Heart right ventricle (tissue), 16 donors: ENCODE measurements around the gene GATM. TPM values are rescaled to one million over a fixed set of nuclear protein-coding genes. Genes with fewer than 3 reads are reported as not detected.

Experiments used
- ATAC-seq, 8 donors: fragments of 200-7000 bp; cut with Tn5 transposase; one replicate each; pipeline ENCODE4 v1.9.1; 2020; ENCODE audit warnings: mild to moderate bottlenecking in 8 of 8, moderate library complexity in 8 of 8, moderate number of reproducible peaks in 1 of 8
- DNase-seq, 2 donors: peaks; one replicate each; pipeline ENCODE4 v3.0.0-alpha.2; 2020
- H3K27ac ChIP-seq, 10 donors: fragments of 200-600 bp; sonication (generic) in 2 of 10; one replicate each; pipeline versions ENCODE4 v1.5.0 to v1.8.0; 2020 to 2022; ENCODE audit warnings: mild to moderate bottlenecking in 3 of 10
- H3K27me3 ChIP-seq, 7 donors: fragments of 200-600 bp; one replicate each; pipeline ENCODE4 v1.8.0; 2021 to 2022; ENCODE audit warnings: mild to moderate bottlenecking in 2 of 7
- H3K36me3 ChIP-seq, 9 donors: fragments of 200-600 bp; sonication (generic) in 1 of 9; one replicate each; pipeline versions ENCODE4 v1.5.0 to v1.8.0; 2020 to 2022; ENCODE audit warnings: mild to moderate bottlenecking in 2 of 9
- H3K4me1 ChIP-seq, 9 donors: fragments of 200-600 bp; sonication (generic) in 1 of 9; one replicate each; pipeline versions ENCODE4 v1.5.0 to v1.8.0; 2020 to 2022; ENCODE audit warnings: mild to moderate bottlenecking in 4 of 9
- H3K4me3 ChIP-seq, 10 donors: fragments of 200-600 bp; sonication (generic) in 2 of 10; one replicate each; pipeline versions ENCODE4 v1.5.0 to v1.8.0; 2020 to 2022; ENCODE audit warnings: mild to moderate bottlenecking in 7 of 10, moderate library complexity in 2 of 10
- H3K9me3 ChIP-seq, 11 donors: fragments of 200-600 bp in 10 of 11; sonication (generic) in 2 of 11; one replicate each; pipeline versions ENCODE4 v1.5.0 to v1.8.0; 2013 to 2022; ENCODE audit warnings: mild to moderate bottlenecking in 2 of 11, control low read depth in 1 of 11, moderate library complexity in 1 of 11
- CTCF ChIP-seq, 9 donors: fragments of 200-600 bp; sonication (generic) in 2 of 9; IDR thresholded peaks; one replicate each; pipeline versions ENCODE4 v1.5.0 to v1.8.0; 2021 to 2022; ENCODE audit warnings: antibody characterized with exemption in 9 of 9, mild to moderate bottlenecking in 5 of 9, moderate library complexity in 1 of 9
- WGBS, 2 donors: extraction: QIAGEN DNeasy Blood & Tissue Kit; methylation state at CpG; one replicate each; pipeline ENCODE4 v1.1.7; 2013; ENCODE audit warnings: inconsistent platforms in 1 of 2; 5-methylcytosine and 5-hydroxymethylcytosine counted together
- intact Hi-C, 10 donors: fragments of 100-400 bp; cut with DNase I; formaldehyde crosslinking; loops; one replicate each; pipeline versions ENCODE4 v1.11.1 to v1.14.2; 2022
- polyA plus RNA-seq, 2 donors: library from polyadenylated mRNA; stranded (reverse); fragments of 200-250 nt; gene quantifications; one replicate each; pipeline ENCODE4 v1.2.3, GENCODE V29; 2013
- total RNA-seq, 10 donors: library from RNA; stranded (reverse); fragmentation: NEBNext Ultra II Directional in 3 of 10; extraction: Animal tissue kit (Norgen Biotek cat#: 25700) in 3 of 10; gene quantifications; one replicate each; pipeline versions ENCODE4 v1.2.1 to v1.2.4, GENCODE V29; 2021 to 2023
- donor health status: Arrhythmogenic right ventricular cardiomyopathy.
- donor health status: ischemic (EF 13 %, LVEDD 7.1; RV severe dilation, severe dysfunction).
- donor health status: healthy with polysubstance abuse.
- donor health status: DM: no; HTN: yes; CAD: no.
- donor health status: DM: no; HTN: no; CAD: no.
- donor health status: ischemic (EF 25% LVEDD 6.9; RV normal size, moderate dysfunction).
- donor health status: ischemic (EF 25% LVEDD 5.7; RV mildly dilated, moderate dysfunction).
- donor health status: healthy.
- donor health status: DM: yes; HTN: yes; CAD: no.
- donor health status: Ischemic cardiomyopathy.
- donor health status: ischemic (EF 35%, LVEDD 5.7; RV mildly dilated, moderate dysfunction).
- donor health status: nonischemic (EF 11% LVEDD 7.7; RV severe dilation, severe dysfunction).
- donor health status: DM: yes; HTN: yes; CAD: no.
- donor health status: PGD.
- donor health status: ischemic (EF 29% LVEDD 5.4; RV normal size, mild dysfunction).
- donor health status: nonischemic (EF 23%, LVEDD 6.1; RV moderate dilation, normal function).

Gene GATM
- total and polyA plus RNA-seq, 12 donors = 4.7 to 97.8 (median 27.4) TPM

GRCh38 chr15:45355860-45356259, 22.5 kb downstream of the GATM start:
- no peak overlapping the region for H3K4me3 ChIP-seq
- WGBS, 2 donors = 83 to 85% methylated on average over 2 of the region's 2 CpGs

DNA sequence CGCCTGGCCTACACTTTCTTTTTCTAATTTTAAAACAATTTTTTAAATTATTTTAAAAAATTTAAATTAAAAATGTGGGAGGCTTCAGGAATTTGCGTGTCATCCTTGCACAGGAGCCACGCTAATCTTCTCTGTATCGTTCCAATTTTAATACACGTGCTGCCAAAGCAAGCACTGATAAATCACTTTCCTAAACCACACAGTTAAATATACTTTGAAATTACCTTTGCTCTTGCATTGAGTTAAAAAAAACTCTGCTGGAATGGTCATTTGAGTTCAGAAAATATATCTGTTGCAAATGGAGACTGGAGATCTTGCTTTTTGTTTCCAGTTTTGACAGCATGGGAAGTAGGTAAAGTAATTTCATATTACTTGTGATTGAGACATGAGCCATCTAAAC, 23.6 kb downstream of the GATM start:
- H3K27ac ChIP-seq = no peak overlapping the region
- peaks cover 0 to 4% (median 0%) of the 10 kb centered on the region in 7 donors for H3K27me3 ChIP-seq
- intact Hi-C loops = no loop called here
- H3K4me1 ChIP-seq = peaks cover 0 to 7% (median 0%) of the 10 kb centered on the region in 9 donors
- no peak for TF ChIP-seq CTCF (IDR thresholded peaks at IDR 0.05)
- H3K4me3 ChIP-seq = no peak overlapping the region
- DNase-seq (no peak), ATAC-seq (no peak)
- no peaks in the 10 kb centered on the region for H3K9me3 ChIP-seq
- 87 to 92% methylated on average over 5 of the region's 5 CpGs for WGBS, 2 donors
- H3K36me3 ChIP-seq = peaks cover 0 to 21% (median 0%) of the 10 kb centered on the region in 9 donors

More at GRCh38 chr15:45355860-45356259, 22.5 kb downstream of the GATM start:
- no peaks in the 10 kb centered on the region for H3K27me3 ChIP-seq
- DNase-seq (no peak), ATAC-seq (peak in 1 of 8 donors; percentile 53)
- peaks cover 0 to 7% (median 0%) of the 10 kb centered on the region in 9 donors for H3K4me1 ChIP-seq
- no peak for TF ChIP-seq CTCF (IDR thresholded peaks at IDR 0.05)
- H3K9me3 ChIP-seq = no peaks in the 10 kb centered on the region
- no peak overlapping the region for H3K27ac ChIP-seq
- intact Hi-C loops = no loop called here
- peaks cover 0 to 31% (median 6%) of the 10 kb centered on the region in 9 donors for H3K36me3 ChIP-seq

- no peaks in the 10 kb centered on the region for H3K9me3 ChIP-seq
- DNase-seq = no peak
- ATAC-seq = no peak
- WGBS, 2 donors = 84 to 85% methylated on average over 2 of the region's 2 CpGs
- H3K36me3 ChIP-seq = no peaks in the 10 kb centered on the region
- TF ChIP-seq CTCF (IDR thresholded peaks at IDR 0.05) = no peak
- no peak overlapping the region for H3K27ac ChIP-seq
- intact Hi-C loops = no loop called here
- H3K4me3 ChIP-seq = no peak overlapping the region
- H3K27me3 ChIP-seq = peaks cover 0 to 9% (median 4%) of the 10 kb centered on the region in 7 donors
- peaks cover 0 to 11% (median 0%) of the 10 kb centered on the region in 9 donors for H3K4me1 ChIP-seq
Measured at GRCh38 chr15:45351227-45351626, 27.1 kb downstream of the GATM start.

DNA sequence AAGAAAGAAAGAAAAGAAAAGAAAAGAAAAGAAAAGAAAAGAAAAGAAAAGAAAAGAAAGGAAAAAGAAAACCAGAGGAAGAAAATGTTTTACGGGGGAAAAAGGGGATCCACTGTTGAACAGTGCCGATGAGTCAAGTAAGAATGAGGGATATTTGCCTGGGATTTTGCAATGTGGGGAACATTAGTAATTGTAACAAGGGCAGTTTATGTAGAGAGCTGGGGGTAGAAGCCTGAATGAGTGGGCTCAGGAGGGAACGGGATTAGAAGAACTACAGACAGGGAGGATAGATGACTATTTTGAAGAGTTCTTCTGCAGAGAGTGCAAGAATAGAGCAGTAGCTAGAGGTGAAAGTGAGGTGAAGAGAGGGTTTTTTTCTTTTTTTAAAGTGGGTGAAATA, 28.7 kb downstream of the GATM start:
- no peak overlapping the region for H3K4me3 ChIP-seq
- intact Hi-C loops = no loop called here
- H3K4me1 ChIP-seq = peaks cover 0 to 12% (median 0%) of the 10 kb centered on the region in 9 donors
- ATAC-seq (no peak), DNase-seq (no peak)
- 87 to 91% methylated on average over 3 of the region's 3 CpGs for WGBS, 2 donors
- no peaks in the 10 kb centered on the region for H3K36me3 ChIP-seq
- H3K9me3 ChIP-seq = no peaks in the 10 kb centered on the region
- H3K27ac ChIP-seq = no peak overlapping the region
- no peak for TF ChIP-seq CTCF (IDR thresholded peaks at IDR 0.05)
- peaks cover 0 to 9% (median 4%) of the 10 kb centered on the region in 7 donors for H3K27me3 ChIP-seq
